GM23338 (cell line): ENCODE measurements around the gene RASGRP3. TPM values are rescaled to one million over a fixed set of nuclear protein-coding genes. Genes with fewer than 3 reads are reported as not detected.

Experiments
- ATAC-seq: fragments of 200-7000 bp; cut with Tn5 transposase; 3 replicates; pipeline ENCODE4 v1.9.1; 2020
- DNase-seq: peaks from one replicate; pipeline ENCODE4 v3.0.0-alpha.2; 2015; ENCODE audit warnings: low spot score
- H2AFZ ChIP-seq: fragments of 200-600 bp; sonication (generic); 2 replicates; pipeline ENCODE4 v1.8.0; 2016; ENCODE audit warnings: antibody characterized with exemption, mild to moderate bottlenecking, moderate library complexity
- H3F3A ChIP-seq: fragments of 200-600 bp; sonication (generic); replicated peaks from 2 replicates; pipeline ENCODE4 v1.8.0; 2017; ENCODE audit warnings: antibody characterized with exemption, mixed run types, low read depth
- H3K27ac ChIP-seq: fragments of 200-600 bp; sonication (generic); 2 replicates; pipeline ENCODE4 v1.6.1; 2016; ENCODE audit warnings: low read depth
- H3K27me3 ChIP-seq: fragments of 200-600 bp; sonication (generic); 2 replicates; pipeline ENCODE4 v1.8.0; 2016; ENCODE audit warnings: mild to moderate bottlenecking, mixed run types, moderate library complexity; ENCODE audit not compliant: insufficient read depth
- H3K36me3 ChIP-seq: fragments of 200-600 bp; sonication (generic); 2 replicates; pipeline ENCODE4 v1.8.0; 2016; ENCODE audit warnings: mild to moderate bottlenecking; ENCODE audit not compliant: insufficient read depth
- H3K4me1 ChIP-seq: fragments of 200-600 bp; sonication (generic); 2 replicates; pipeline ENCODE4 v1.8.0; 2016; ENCODE audit warnings: mild to moderate bottlenecking, moderate library complexity; ENCODE audit not compliant: insufficient read depth
- H3K4me2 ChIP-seq: fragments of 200-600 bp; sonication (generic); 2 replicates; pipeline ENCODE4 v1.7.1; 2017; ENCODE audit warnings: mixed run types
- H3K4me3 ChIP-seq: fragments of 200-600 bp; sonication (generic); 2 replicates; pipeline ENCODE4 v1.6.1; 2016; ENCODE audit warnings: mixed run types
- H3K79me2 ChIP-seq: fragments of 200-600 bp; sonication (generic); replicated peaks from 2 replicates; pipeline ENCODE4 v1.8.0; 2017; ENCODE audit warnings: mild to moderate bottlenecking; ENCODE audit not compliant: insufficient read depth
- H3K9me2 ChIP-seq: fragments of 200-600 bp; sonication (generic); 2 replicates; pipeline ENCODE4 v1.8.0; 2017; ENCODE audit not compliant: insufficient read depth
- H4K20me1 ChIP-seq: fragments of 200-600 bp; sonication (generic); replicated peaks from 2 replicates; pipeline ENCODE4 v1.8.0; 2017; ENCODE audit warnings: mild to moderate bottlenecking; ENCODE audit not compliant: insufficient read depth
- H3K27ac Mint-ChIP-seq: 2 replicates; pipeline ENCODE4 v1.8.0; 2020; ENCODE audit warnings: inconsistent platforms, mild to moderate bottlenecking, moderate library complexity, mixed read lengths
- H3K27me3 Mint-ChIP-seq: 3 replicates; pipeline ENCODE4 v1.8.0; 2022; ENCODE audit warnings: low read depth, mild to moderate bottlenecking, moderate library complexity, mixed read lengths, inconsistent platforms; ENCODE audit not compliant: insufficient read depth, poor library complexity
- H3K36me3 Mint-ChIP-seq: 3 replicates; pipeline ENCODE4 v1.8.0; 2021; ENCODE audit warnings: low read depth, mild to moderate bottlenecking, inconsistent platforms, moderate library complexity, mixed read lengths
- H3K4me1 Mint-ChIP-seq: 3 replicates; pipeline ENCODE4 v1.8.0; 2020; ENCODE audit warnings: mild to moderate bottlenecking, inconsistent platforms, mixed read lengths
- H3K4me3 Mint-ChIP-seq: 3 replicates; pipeline ENCODE4 v1.8.0; 2021; ENCODE audit warnings: moderate library complexity, mild to moderate bottlenecking, inconsistent platforms, mixed read lengths
- H3K9me3 Mint-ChIP-seq: 3 replicates; pipeline ENCODE4 v1.8.0; 2020; ENCODE audit warnings: moderate library complexity, mild to moderate bottlenecking, inconsistent platforms, mixed read lengths
- CREB1 ChIP-seq: fragments of 250-450 bp; sonication (Bioruptor Pico); IDR thresholded peaks from 2 replicates; pipeline ENCODE4 v1.5.0; 2020; ENCODE audit warnings: low read depth, mild to moderate bottlenecking, moderate library complexity
- EZH2 ChIP-seq: fragments of 200-600 bp; sonication (generic); IDR thresholded peaks from one replicate; pipeline ENCODE4 v1.8.0; 2017; ENCODE audit warnings: antibody characterized with exemption, mild to moderate bottlenecking, low read depth; ENCODE audit not compliant: unreplicated experiment
- EZH2phosphoT487 ChIP-seq: fragments of 200-600 bp; sonication (generic); IDR thresholded peaks from one replicate; pipeline ENCODE4 v1.8.1; 2018; ENCODE audit warnings: antibody characterized with exemption; ENCODE audit not compliant: unreplicated experiment
- JUNB ChIP-seq: IDR thresholded peaks from one replicate; pipeline ENCODE4 v1.6.1; 2016; ENCODE audit warnings: antibody characterized with exemption; ENCODE audit not compliant: unreplicated experiment
- NANOG ChIP-seq: IDR thresholded peaks from 2 replicates; pipeline ENCODE4 v1.6.1; 2016; ENCODE audit warnings: antibody characterized with exemption, borderline replicate concordance
- STAT1 ChIP-seq: IDR thresholded peaks from one replicate; pipeline ENCODE4 v1.6.1; 2016; ENCODE audit warnings: antibody characterized with exemption; ENCODE audit not compliant: unreplicated experiment
- ZNF114 ChIP-seq: fragments of 250-450 bp; sonication (Bioruptor Pico); IDR thresholded peaks from 2 replicates; pipeline ENCODE4 v1.5.0; 2020; ENCODE audit warnings: mild to moderate bottlenecking, moderate library complexity
- ZNF331 ChIP-seq: fragments of 250-450 bp; sonication (Bioruptor Pico); IDR thresholded peaks from 2 replicates; pipeline ENCODE4 v1.5.0; 2020; ENCODE audit warnings: low read depth, mild to moderate bottlenecking, moderate library complexity
- polyA plus RNA-seq: library from polyadenylated mRNA; unstranded; fragments of >200 nt; fragmentation: Nextera tagmentation; extraction: Ambion mirVana; gene quantifications from 2 replicates; pipeline ENCODE4 v1.2.1, GENCODE V29; 2016
- total RNA-seq: library from RNA; depleted of rRNA; stranded (reverse); fragments of >200 nt; shearing (Covaris generic); gene quantifications from 2 replicates; pipeline ENCODE4 v1.2.3, GENCODE V29; 2014
- TF ChIP-seq, protein P1 (sequence below): IDR thresholded peaks from 2 replicates; pipeline ENCODE4 v1.6.1; 2016; ENCODE audit warnings: antibody characterized with exemption
- TF ChIP-seq, protein P2 (sequence below), 2 experiments: fragments of 200-600 bp in 1 of 2; sonication (generic) in 1 of 2; conservative IDR thresholded peaks; 2 replicates each; pipeline versions ENCODE4 v1.5.1 to v1.6.1; 2016 to 2017; ENCODE audit warnings: antibody characterized with exemption in 2 of 2, low read depth in 2 of 2, mild to moderate bottlenecking in 2 of 2, moderate library complexity in 1 of 2
- TF ChIP-seq, protein P3 (sequence below): fragments of 250-450 bp; sonication (Bioruptor Pico); IDR thresholded peaks from 2 replicates; pipeline ENCODE4 v1.5.0; 2020; ENCODE audit warnings: mild to moderate bottlenecking, moderate library complexity

RASGRP3 gene
- total and polyA plus RNA-seq, 2 experiments from 2014 or later = 0.19 to 0.69 TPM

DNA sequence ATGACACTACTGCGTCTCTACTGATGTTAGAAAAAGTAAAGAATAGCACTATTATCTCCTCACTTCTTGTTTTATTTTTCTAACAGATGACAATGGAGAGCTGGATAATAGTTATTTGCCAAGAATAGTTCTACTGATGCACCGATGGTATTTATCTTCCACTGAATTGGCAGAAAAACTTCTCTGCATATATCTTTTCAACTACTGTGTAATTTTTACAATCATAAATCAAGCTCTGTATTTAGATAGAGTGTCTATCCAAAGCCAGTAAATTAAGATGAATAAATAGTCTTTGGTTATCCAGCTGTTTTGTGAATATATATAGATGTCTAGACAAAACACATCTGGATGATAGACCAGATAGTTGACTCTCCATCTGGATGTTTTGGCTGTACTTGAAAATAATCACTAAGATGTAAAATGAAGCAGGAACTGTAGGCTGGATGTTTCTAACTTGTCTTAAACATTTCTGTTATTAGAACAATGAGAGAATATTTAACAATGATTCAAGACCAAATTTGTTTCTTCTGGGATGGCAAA lies 40.1 kb downstream of the RASGRP3 start:
- H3K4me1 ChIP-seq = 0 out of 2 replicates have a peak, but pooled peaks cover 3% of the 10 kb centered on the region
- no peak overlapping the region for H3K27ac ChIP-seq
- H3K36me3 ChIP-seq = no peaks in the 10 kb centered on the region
- no peak overlapping the region for H3K4me3 ChIP-seq
- no peaks in the 10 kb centered on the region for H3K27me3 Mint-ChIP-seq
- TF ChIP-seq EZH2 (no peak), ZNF114 (CRISPR knock-in tag) (no peak), ZNF331 (CRISPR knock-in tag) (no peak), NANOG (no peak)
- TF ChIP-seq, protein P1, sequence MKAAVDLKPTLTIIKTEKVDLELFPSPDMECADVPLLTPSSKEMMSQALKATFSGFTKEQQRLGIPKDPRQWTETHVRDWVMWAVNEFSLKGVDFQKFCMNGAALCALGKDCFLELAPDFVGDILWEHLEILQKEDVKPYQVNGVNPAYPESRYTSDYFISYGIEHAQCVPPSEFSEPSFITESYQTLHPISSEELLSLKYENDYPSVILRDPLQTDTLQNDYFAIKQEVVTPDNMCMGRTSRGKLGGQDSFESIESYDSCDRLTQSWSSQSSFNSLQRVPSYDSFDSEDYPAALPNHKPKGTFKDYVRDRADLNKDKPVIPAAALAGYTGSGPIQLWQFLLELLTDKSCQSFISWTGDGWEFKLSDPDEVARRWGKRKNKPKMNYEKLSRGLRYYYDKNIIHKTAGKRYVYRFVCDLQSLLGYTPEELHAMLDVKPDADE = no peak
- no peaks in the 10 kb centered on the region for H3F3A ChIP-seq
- H3K9me2 ChIP-seq = peaks cover 3% of the 10 kb centered on the region; the same call in 1 of the 2 replicates
- H3K4me1 Mint-ChIP-seq = no peaks in the 10 kb centered on the region; the same call in 1 of the 3 replicates
- no peaks in the 10 kb centered on the region for H3K9me3 Mint-ChIP-seq
- H2AFZ ChIP-seq = no peak overlapping the region
- no peak for ATAC-seq
- no peaks in the 10 kb centered on the region for H3K36me3 Mint-ChIP-seq
- no peak overlapping the region for H3K4me2 ChIP-seq
- no peak for DNase-seq
- no peaks in the 10 kb centered on the region for H4K20me1 ChIP-seq
- H3K27ac Mint-ChIP-seq = no peak overlapping the region
- H3K27me3 ChIP-seq = no peaks in the 10 kb centered on the region
- no peak overlapping the region for H3K4me3 Mint-ChIP-seq
- H3K79me2 ChIP-seq = no peaks in the 10 kb centered on the region

DNA sequence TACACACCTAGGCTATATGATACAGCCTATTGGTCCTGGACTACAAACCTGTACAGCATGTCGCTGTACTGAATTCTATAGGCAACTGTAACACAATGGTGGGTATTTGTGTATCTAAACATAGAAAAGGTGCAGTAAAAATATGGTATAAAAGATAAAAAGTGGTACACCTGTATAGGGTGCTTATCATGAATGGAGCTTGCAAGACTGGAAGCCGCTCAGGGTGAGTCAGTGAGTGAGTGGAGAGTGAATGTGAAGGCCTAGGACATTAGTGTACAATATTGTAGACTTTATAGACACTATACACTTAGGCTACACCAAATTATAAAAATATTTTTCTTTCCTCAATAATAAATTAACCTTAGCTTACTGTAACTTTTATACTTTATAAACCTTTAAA lies 41.8 kb downstream of the RASGRP3 start:
- H3K4me1 ChIP-seq = 0 out of 2 replicates have a peak, but pooled peaks cover 3% of the 10 kb centered on the region
- H3K27me3 Mint-ChIP-seq = peaks cover 3% of the 10 kb centered on the region
- H2AFZ ChIP-seq = no peak overlapping the region
- no peaks in the 10 kb centered on the region for H4K20me1 ChIP-seq
- no peak overlapping the region for H3K4me2 ChIP-seq
- no peak for ATAC-seq
- H3F3A ChIP-seq = no peaks in the 10 kb centered on the region
- no peaks in the 10 kb centered on the region for H3K79me2 ChIP-seq
- H3K9me2 ChIP-seq = peaks cover 7% of the 10 kb centered on the region; the same call in 1 of the 2 replicates
- no peak for DNase-seq
- no peak overlapping the region for H3K27ac ChIP-seq
- no peaks in the 10 kb centered on the region for H3K9me3 Mint-ChIP-seq
- H3K36me3 Mint-ChIP-seq = no peaks in the 10 kb centered on the region
- H3K4me3 Mint-ChIP-seq = no peak overlapping the region
- peaks cover 4% of the 10 kb centered on the region; the same call in 2 of the 3 replicates for H3K4me1 Mint-ChIP-seq
- no peak overlapping the region for H3K27ac Mint-ChIP-seq
- H3K4me3 ChIP-seq = no peak overlapping the region
- H3K27me3 ChIP-seq = no peaks in the 10 kb centered on the region
- H3K36me3 ChIP-seq = no peaks in the 10 kb centered on the region
- no peak for TF ChIP-seq JUNB
- TF ChIP-seq ZNF114 (CRISPR knock-in tag) = no peak
- TF ChIP-seq NANOG = no peak
- TF ChIP-seq, protein P1 = no peak
- TF ChIP-seq CREB1 (CRISPR knock-in tag) = no peak
- no peak for TF ChIP-seq ZNF331 (CRISPR knock-in tag)
- TF ChIP-seq, protein P2, sequence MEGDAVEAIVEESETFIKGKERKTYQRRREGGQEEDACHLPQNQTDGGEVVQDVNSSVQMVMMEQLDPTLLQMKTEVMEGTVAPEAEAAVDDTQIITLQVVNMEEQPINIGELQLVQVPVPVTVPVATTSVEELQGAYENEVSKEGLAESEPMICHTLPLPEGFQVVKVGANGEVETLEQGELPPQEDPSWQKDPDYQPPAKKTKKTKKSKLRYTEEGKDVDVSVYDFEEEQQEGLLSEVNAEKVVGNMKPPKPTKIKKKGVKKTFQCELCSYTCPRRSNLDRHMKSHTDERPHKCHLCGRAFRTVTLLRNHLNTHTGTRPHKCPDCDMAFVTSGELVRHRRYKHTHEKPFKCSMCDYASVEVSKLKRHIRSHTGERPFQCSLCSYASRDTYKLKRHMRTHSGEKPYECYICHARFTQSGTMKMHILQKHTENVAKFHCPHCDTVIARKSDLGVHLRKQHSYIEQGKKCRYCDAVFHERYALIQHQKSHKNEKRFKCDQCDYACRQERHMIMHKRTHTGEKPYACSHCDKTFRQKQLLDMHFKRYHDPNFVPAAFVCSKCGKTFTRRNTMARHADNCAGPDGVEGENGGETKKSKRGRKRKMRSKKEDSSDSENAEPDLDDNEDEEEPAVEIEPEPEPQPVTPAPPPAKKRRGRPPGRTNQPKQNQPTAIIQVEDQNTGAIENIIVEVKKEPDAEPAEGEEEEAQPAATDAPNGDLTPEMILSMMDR (conservative IDR thresholded peaks at IDR 0.05; ENCODE audit: low read depth in 2 of 2) = no peak
- TF ChIP-seq STAT1 = no peak
- TF ChIP-seq, protein P3, sequence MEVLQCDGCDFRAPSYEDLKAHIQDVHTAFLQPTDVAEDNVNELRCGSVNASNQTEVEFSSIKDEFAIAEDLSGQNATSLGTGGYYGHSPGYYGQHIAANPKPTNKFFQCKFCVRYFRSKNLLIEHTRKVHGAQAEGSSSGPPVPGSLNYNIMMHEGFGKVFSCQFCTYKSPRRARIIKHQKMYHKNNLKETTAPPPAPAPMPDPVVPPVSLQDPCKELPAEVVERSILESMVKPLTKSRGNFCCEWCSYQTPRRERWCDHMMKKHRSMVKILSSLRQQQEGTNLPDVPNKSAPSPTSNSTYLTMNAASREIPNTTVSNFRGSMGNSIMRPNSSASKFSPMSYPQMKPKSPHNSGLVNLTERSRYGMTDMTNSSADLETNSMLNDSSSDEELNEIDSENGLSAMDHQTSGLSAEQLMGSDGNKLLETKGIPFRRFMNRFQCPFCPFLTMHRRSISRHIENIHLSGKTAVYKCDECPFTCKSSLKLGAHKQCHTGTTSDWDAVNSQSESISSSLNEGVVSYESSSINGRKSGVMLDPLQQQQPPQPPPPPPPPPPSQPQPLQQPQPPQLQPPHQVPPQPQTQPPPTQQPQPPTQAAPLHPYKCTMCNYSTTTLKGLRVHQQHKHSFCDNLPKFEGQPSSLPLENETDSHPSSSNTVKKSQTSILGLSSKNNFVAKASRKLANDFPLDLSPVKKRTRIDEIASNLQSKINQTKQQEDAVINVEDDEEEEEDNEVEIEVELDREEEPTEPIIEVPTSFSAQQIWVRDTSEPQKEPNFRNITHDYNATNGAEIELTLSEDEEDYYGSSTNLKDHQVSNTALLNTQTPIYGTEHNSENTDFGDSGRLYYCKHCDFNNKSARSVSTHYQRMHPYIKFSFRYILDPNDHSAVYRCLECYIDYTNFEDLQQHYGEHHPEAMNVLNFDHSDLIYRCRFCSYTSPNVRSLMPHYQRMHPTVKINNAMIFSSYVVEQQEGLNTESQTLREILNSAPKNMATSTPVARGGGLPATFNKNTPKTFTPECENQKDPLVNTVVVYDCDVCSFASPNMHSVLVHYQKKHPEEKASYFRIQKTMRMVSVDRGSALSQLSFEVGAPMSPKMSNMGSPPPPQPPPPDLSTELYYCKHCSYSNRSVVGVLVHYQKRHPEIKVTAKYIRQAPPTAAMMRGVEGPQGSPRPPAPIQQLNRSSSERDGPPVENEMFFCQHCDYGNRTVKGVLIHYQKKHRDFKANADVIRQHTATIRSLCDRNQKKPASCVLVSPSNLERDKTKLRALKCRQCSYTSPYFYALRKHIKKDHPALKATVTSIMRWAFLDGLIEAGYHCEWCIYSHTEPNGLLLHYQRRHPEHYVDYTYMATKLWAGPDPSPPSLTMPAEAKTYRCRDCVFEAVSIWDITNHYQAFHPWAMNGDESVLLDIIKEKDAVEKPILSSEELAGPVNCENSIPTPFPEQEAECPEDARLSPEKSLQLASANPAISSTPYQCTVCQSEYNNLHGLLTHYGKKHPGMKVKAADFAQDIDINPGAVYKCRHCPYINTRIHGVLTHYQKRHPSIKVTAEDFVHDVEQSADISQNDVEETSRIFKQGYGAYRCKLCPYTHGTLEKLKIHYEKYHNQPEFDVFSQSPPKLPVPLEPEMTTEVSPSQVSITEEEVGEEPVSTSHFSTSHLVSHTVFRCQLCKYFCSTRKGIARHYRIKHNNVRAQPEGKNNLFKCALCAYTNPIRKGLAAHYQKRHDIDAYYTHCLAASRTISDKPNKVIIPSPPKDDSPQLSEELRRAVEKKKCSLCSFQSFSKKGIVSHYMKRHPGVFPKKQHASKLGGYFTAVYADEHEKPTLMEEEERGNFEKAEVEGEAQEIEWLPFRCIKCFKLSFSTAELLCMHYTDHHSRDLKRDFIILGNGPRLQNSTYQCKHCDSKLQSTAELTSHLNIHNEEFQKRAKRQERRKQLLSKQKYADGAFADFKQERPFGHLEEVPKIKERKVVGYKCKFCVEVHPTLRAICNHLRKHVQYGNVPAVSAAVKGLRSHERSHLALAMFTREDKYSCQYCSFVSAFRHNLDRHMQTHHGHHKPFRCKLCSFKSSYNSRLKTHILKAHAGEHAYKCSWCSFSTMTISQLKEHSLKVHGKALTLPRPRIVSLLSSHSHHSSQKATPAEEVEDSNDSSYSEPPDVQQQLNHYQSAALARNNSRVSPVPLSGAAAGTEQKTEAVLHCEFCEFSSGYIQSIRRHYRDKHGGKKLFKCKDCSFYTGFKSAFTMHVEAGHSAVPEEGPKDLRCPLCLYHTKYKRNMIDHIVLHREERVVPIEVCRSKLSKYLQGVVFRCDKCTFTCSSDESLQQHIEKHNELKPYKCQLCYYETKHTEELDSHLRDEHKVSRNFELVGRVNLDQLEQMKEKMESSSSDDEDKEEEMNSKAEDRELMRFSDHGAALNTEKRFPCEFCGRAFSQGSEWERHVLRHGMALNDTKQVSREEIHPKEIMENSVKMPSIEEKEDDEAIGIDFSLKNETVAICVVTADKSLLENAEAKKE (CRISPR knock-in tag) = no peak
- TF ChIP-seq EZH2phosphoT487 = no peak
- TF ChIP-seq EZH2 = no peak
